Measurements from ENCODE around the gene SLC7A10. TPM values are rescaled to one million over a fixed set of nuclear protein-coding genes. Genes with fewer than 3 reads are reported as not detected.

SLC7A10 gene
- total RNA-seq, 1 experiment from 2014 or later, result 2.9 TPM

DNA sequence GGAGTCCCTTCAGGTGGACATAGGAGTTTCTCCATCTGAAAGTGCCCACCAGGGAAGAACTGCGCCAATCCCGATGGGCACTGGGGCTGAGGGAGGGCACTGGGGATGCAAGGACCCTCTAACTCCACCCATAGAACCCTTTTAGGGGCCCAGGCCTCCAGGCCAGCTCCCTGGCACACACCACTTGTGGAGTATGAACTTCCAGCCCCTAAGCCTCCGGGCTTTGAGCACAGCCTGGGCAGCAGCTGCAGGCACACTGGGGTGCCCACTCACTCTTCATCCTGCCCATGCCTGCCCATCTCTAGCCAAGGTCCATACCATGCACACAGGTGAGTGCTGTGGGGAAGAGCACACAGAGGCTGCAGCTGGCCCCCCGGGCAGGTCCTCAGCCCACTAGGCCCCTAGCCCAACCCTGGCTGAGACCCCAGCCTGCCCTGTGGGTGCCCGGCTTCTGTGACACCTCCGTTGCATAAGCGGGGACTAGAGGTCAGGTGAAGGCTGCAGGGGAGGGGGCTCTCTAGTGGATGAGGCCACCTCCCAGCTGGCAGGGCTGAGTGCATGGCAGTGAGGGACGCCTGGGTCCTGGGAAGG is 14.6 kb upstream of the SLC7A10 start:
- Histone ChIP-seq H4K20me1 (ENCODE audit: control insufficient read depth, insufficient read depth, insufficient read length) (no peaks in the 10 kb centered on the region), H4K91ac (ENCODE audit: insufficient read length, low read depth, low read length) (no peak overlapping the region), H3K23me2 (ENCODE audit: insufficient read length, low read depth, low read length, poor library complexity, severe bottlenecking) (no peaks in the 10 kb centered on the region), H3K4me2 (ENCODE audit: insufficient read depth, insufficient read length, low read length) (no peak overlapping the region), H2BK5ac (ENCODE audit: insufficient read length, low read length) (no peak overlapping the region), H3K4me1 (ENCODE audit: insufficient read depth, low read length) (no peaks in the 10 kb centered on the region), H3K79me1 (ENCODE audit: insufficient read depth, low read depth, low read length, poor library complexity, severe bottlenecking) (no peaks in the 10 kb centered on the region), H3K23ac (ENCODE audit: insufficient read length, low read depth, low read length) (no peak overlapping the region), H3K27me3 (ENCODE audit: insufficient read depth, low read length) (no peaks in the 10 kb centered on the region), H2BK12ac (ENCODE audit: insufficient read length, low read depth, low read length) (no peak overlapping the region), H3T11ph (ENCODE audit: low read length) (no peak overlapping the region), H2BK120ac (ENCODE audit: low read depth, low read length, poor library complexity, severe bottlenecking) (no peak overlapping the region), H3K9me3 (ENCODE audit: control insufficient read depth, low read depth, low read length) (no peaks in the 10 kb centered on the region), H4K8ac (replicated peaks; ENCODE audit: insufficient read length, low read depth, low read length) (no peak overlapping the region), H3K79me2 (ENCODE audit: insufficient read depth, low read length) (no peaks in the 10 kb centered on the region), H3K56ac (ENCODE audit: insufficient read length, low read depth, low read length) (no peak overlapping the region), H2BK15ac (ENCODE audit: low read depth, low read length) (no peak overlapping the region), H3K14ac (ENCODE audit: insufficient read depth, low read length) (no peak overlapping the region), H4K5ac (ENCODE audit: insufficient read length, low read depth, low read length) (no peak overlapping the region), H3K4ac (ENCODE audit: low read depth, low read length) (no peak overlapping the region), H3K27ac (ENCODE audit: insufficient read length, low read depth, low read length) (no peak overlapping the region), H3K18ac (ENCODE audit: insufficient read length, low read depth, low read length) (no peak overlapping the region), H2AK5ac (ENCODE audit: insufficient read length, low read length) (no peak overlapping the region), H3K9ac (ENCODE audit: extremely low read depth, insufficient read length, low read length) (no peak overlapping the region), H2AFZ (ENCODE audit: low read length) (no peak overlapping the region), H2BK20ac (ENCODE audit: low read depth, low read length, poor library complexity, severe bottlenecking) (no peak overlapping the region)
- H3K4me1 Mint-ChIP-seq, result peaks cover 3 to 4% of the 10 kb centered on the region in 2 experiments; a peak in 1 of 4 replicates
- DNase-seq, result no peak
- peaks cover 0 to 5% (median 3%) of the 10 kb centered on the region in 3 experiments; a peak in 1 of 7 replicates for H3K36me3 Mint-ChIP-seq (ENCODE audit: insufficient read depth in 1 of 3, low read depth in 3 of 3)
- peaks cover 5 to 6% of the 10 kb centered on the region in 2 experiments; a peak in 3 of 5 replicates for H3K9me3 Mint-ChIP-seq
- WGBS (ENCODE audit: extremely low coverage, insufficient read length, low lambda C conversion rate), result no CpG with 5 or more reads among the region's 8 CpGs
- TF ChIP-seq, protein P1, sequence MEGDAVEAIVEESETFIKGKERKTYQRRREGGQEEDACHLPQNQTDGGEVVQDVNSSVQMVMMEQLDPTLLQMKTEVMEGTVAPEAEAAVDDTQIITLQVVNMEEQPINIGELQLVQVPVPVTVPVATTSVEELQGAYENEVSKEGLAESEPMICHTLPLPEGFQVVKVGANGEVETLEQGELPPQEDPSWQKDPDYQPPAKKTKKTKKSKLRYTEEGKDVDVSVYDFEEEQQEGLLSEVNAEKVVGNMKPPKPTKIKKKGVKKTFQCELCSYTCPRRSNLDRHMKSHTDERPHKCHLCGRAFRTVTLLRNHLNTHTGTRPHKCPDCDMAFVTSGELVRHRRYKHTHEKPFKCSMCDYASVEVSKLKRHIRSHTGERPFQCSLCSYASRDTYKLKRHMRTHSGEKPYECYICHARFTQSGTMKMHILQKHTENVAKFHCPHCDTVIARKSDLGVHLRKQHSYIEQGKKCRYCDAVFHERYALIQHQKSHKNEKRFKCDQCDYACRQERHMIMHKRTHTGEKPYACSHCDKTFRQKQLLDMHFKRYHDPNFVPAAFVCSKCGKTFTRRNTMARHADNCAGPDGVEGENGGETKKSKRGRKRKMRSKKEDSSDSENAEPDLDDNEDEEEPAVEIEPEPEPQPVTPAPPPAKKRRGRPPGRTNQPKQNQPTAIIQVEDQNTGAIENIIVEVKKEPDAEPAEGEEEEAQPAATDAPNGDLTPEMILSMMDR (conservative IDR thresholded peaks at IDR 0.05), result no peak
- no peak overlapping the region for H3K4me3 Mint-ChIP-seq
- H3K27me3 Mint-ChIP-seq (ENCODE audit: low read depth), result peaks cover 15% of the 10 kb centered on the region
- no peak overlapping the region for H3K27ac Mint-ChIP-seq
